ENCODE measurements around the gene HOXD9. TPM values are rescaled to one million over a fixed set of nuclear protein-coding genes. Genes with fewer than 3 reads are reported as not detected.

The HOXD9 gene
- total and polyA plus RNA-seq, 8 donors: 0.18 to 0.76 (median 0.49) TPM; not detected in 4

DNA sequence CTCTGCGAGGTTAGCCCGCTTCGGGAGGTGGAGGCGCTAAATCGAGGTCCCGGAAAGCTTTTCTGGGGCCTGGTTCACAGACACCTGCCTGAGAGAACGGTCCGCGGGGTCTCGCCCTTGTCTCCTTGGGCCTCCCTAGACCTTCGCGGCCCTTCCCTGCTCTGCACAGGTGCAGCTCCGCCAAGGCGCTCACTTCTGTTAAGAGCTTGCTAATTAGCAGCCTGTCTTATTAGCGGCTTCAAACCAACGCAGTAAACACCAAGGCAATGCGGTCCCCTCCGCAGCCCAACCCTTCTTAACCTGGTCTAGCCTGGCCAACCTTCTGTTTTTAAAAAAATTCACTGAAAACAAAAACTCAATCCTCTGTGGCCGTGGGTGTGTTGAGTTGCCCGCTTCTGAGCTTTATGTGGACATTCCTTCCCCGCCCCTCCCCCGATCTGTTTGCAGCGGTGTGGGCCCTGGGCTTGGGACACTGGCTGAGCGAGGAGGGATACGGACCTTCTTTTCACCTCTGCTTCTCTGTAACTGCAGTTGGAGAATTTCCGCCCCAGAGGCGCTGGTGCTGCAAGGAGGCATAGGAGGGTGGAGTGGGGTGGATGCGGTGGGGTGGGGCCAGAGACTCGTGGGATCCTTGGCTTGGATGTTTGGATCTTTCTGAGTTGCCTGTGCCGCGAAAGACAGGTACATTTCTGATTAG is 25.4 kb downstream of the HOXD9 start:
- TF ChIP-seq POLR2A (IDR thresholded peaks at IDR 0.05): no peak
- no peak for TF ChIP-seq EP300 (IDR thresholded peaks at IDR 0.05)
- no peaks in the 10 kb centered on the region for H3K36me3 ChIP-seq
- H3K4me3 ChIP-seq: no peak overlapping the region
- peaks cover 26 to 99% (median 90%) of the 10 kb centered on the region in 3 donors for H3K27me3 ChIP-seq
- H3K27ac ChIP-seq: no peak overlapping the region
- WGBS, 5 donors: 11 to 22% (median 15%) methylated on average over 28 to 31 of the region's 31 CpGs
- intact Hi-C loops (cut with DNase I; ENCODE audit: low total_unique reads): no loop called here
- DNase-seq: peak in 1 of 2 donors; percentile 22
- H3K9me3 ChIP-seq: no peaks in the 10 kb centered on the region
- peaks cover 0 to 22% (median 9%) of the 10 kb centered on the region in 4 donors for H3K4me1 ChIP-seq

DNA sequence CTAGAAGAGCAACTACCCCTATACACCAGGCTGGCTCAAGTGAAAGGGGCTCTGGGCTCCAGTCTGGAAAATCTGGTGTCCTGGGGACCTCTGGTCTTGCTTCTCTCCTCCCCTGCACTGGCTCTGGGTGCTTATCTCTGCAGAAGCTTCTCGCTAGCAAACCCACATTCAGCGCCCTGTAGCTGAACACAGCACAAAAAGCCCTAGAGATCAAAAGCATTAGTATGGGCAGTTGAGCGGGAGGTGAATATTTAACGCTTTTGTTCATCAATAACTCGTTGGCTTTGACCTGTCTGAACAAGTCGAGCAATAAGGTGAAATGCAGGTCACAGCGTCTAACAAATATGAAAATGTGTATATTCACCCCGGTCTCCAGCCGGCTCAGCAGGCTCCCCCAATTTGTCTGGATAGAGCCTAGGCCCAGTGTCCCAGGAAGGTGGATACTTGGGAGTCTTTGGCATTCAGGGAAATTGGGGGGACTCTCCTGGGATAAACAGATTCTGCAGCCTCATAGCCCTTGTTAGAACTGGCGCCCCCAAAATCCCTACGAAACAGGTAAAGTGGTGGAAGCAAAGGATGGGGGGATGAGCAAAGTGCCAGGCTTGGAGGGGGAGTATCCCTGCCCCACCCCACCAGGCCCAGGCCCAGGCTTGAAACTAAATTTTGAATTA is 26.4 kb downstream of the HOXD9 start:
- H3K4me1 ChIP-seq: peaks cover 0 to 22% (median 9%) of the 10 kb centered on the region in 4 donors
- H3K27me3 ChIP-seq: peaks cover 27 to 99% (median 91%) of the 10 kb centered on the region in 3 donors
- intact Hi-C loops (cut with DNase I; ENCODE audit: low total_unique reads): no loop called here
- no peak overlapping the region for H3K4me3 ChIP-seq
- no peak overlapping the region for H3K27ac ChIP-seq
- TF ChIP-seq POLR2A (IDR thresholded peaks at IDR 0.05): no peak
- no peak for TF ChIP-seq EP300 (IDR thresholded peaks at IDR 0.05)
- TF ChIP-seq, protein P1, sequence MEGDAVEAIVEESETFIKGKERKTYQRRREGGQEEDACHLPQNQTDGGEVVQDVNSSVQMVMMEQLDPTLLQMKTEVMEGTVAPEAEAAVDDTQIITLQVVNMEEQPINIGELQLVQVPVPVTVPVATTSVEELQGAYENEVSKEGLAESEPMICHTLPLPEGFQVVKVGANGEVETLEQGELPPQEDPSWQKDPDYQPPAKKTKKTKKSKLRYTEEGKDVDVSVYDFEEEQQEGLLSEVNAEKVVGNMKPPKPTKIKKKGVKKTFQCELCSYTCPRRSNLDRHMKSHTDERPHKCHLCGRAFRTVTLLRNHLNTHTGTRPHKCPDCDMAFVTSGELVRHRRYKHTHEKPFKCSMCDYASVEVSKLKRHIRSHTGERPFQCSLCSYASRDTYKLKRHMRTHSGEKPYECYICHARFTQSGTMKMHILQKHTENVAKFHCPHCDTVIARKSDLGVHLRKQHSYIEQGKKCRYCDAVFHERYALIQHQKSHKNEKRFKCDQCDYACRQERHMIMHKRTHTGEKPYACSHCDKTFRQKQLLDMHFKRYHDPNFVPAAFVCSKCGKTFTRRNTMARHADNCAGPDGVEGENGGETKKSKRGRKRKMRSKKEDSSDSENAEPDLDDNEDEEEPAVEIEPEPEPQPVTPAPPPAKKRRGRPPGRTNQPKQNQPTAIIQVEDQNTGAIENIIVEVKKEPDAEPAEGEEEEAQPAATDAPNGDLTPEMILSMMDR (IDR thresholded peaks at IDR 0.05): no peak
- TF ChIP-seq POLR2AphosphoS5 (IDR thresholded peaks at IDR 0.05): no peak
- WGBS, 5 donors: 15 to 35% (median 20%) methylated on average over 10 to 11 of the region's 11 CpGs
- peak in 1 of 2 donors; percentile 13 for DNase-seq
- no peaks in the 10 kb centered on the region for H3K36me3 ChIP-seq
- no peaks in the 10 kb centered on the region for H3K9me3 ChIP-seq

DNA sequence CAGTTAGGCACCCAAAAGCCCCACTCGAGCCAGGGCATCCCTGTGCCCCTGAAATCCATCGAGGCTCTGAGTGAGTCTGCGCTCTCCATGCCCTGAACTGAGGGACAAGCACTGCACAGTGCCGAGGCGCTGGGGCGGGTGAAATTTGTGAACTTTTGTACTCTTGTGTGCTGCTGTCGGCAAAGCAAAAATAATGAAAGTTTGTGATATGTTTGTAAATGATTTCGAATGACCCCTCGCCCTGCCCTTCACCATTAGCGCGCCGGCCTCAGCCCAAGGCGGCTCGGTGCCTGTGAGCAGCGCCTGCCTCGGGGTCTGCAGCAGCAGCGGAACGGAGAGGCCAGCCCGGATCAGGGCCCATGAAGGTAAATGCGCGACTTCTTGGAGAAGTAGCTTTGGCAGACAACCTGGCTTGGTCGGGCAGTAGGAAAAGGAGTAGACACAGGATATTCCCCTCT is 27.0 kb downstream of the HOXD9 start:
- Histone ChIP-seq H3K27ac (no peak overlapping the region), H3K27me3 (peaks cover 27 to 100% (median 98%) of the 10 kb centered on the region in 3 donors), H3K9me3 (no peaks in the 10 kb centered on the region), H3K36me3 (no peaks in the 10 kb centered on the region), H3K4me3 (no peak overlapping the region), H3K4me1 (peaks cover 0 to 22% (median 9%) of the 10 kb centered on the region in 4 donors)
- DNase-seq: peak in 1 of 2 donors; percentile 17
- intact Hi-C loops (cut with DNase I; ENCODE audit: low total_unique reads): no loop called here
- TF ChIP-seq EP300 (IDR thresholded peaks at IDR 0.05) (no peak), POLR2AphosphoS5 (IDR thresholded peaks at IDR 0.05) (no peak), POLR2A (IDR thresholded peaks at IDR 0.05) (no peak)
- TF ChIP-seq, protein P1 (IDR thresholded peaks at IDR 0.05): no peak
- WGBS, 5 donors: 15 to 30% (median 20%) methylated on average over 22 of the region's 22 CpGs

DNA sequence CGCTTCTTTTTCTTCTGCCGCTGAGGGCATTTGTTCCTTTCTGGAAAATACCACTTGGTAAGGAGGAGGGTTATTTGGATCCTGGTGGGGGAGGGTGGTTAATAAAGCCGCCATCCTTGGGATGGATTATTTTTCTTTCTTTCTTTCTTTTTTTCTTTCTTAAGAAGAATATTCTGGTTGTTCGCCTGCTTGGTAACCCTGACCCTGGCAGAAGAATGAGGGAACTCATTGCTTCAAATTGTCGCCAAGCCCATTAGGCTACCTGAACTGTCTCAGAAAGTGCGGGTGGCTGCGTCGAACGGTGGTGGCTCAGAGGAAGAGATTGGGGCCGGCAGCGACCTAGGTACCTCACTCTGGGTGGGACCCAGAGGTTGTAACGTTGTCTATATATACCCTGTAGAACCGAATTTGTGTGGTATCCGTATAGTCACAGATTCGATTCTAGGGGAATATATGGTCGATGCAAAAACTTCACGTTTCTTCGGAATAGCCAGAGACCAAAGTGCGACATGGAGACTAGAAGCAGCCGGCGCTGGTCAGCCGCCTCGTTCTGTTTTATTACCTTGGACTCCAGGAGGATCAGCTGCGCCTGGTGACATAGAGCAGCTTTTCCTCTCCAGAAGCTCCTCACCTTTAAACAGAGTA is 27.5 kb downstream of the HOXD9 start:
- Histone ChIP-seq H3K27ac (no peak overlapping the region), H3K9me3 (no peaks in the 10 kb centered on the region), H3K4me1 (peaks cover 0 to 22% (median 9%) of the 10 kb centered on the region in 4 donors), H3K4me3 (no peak overlapping the region), H3K36me3 (no peaks in the 10 kb centered on the region), H3K27me3 (peaks cover 27 to 100% (median 97%) of the 10 kb centered on the region in 3 donors)
- DNase-seq: peak in 1 of 2 donors; percentile 11
- TF ChIP-seq, protein P1 (IDR thresholded peaks at IDR 0.05): no peak
- TF ChIP-seq POLR2AphosphoS5 (IDR thresholded peaks at IDR 0.05) (no peak), EP300 (IDR thresholded peaks at IDR 0.05) (no peak), POLR2A (IDR thresholded peaks at IDR 0.05) (no peak)
- intact Hi-C loops (cut with DNase I; ENCODE audit: low total_unique reads): no loop called here
- WGBS, 5 donors: 11 to 30% (median 21%) methylated on average over 24 of the region's 24 CpGs

Measured in stomach (tissue), 9 donors.